DND-41 (cell line): ENCODE data around the gene PTPRK.

Experiments used
- ATAC-seq: fragments of 200-7000 bp; cut with Tn5 transposase; 3 replicates; pipeline ENCODE4 v1.9.1; 2021; ENCODE audit warnings: low read depth; ENCODE audit not compliant: insufficient read depth
- DNase-seq: peaks from one replicate; pipeline ENCODE4 v3.0.0-alpha.2; 2020
- H2AFZ ChIP-seq: 2 replicates; pipeline ENCODE4 v1.6.0; 2012; ENCODE audit warnings: low read depth, low read length
- H3K27ac ChIP-seq: 2 replicates; pipeline ENCODE4 v1.5.1; 2012; ENCODE audit warnings: low read length, inconsistent platforms
- H3K27me3 ChIP-seq: fragments of 200-600 bp; sonication (generic); 2 replicates; pipeline ENCODE4 v1.6.0; 2012; ENCODE audit warnings: low read length, mild to moderate bottlenecking, inconsistent platforms; ENCODE audit not compliant: insufficient read depth, poor library complexity
- H3K36me3 ChIP-seq: 2 replicates; pipeline ENCODE4 v1.5.1; 2012; ENCODE audit warnings: low read length, inconsistent platforms; ENCODE audit not compliant: insufficient read depth
- H3K4me1 ChIP-seq: 2 replicates; pipeline ENCODE4 v1.5.1; 2012; ENCODE audit warnings: mild to moderate bottlenecking, low read length; ENCODE audit not compliant: insufficient read depth
- H3K4me2 ChIP-seq: 2 replicates; pipeline ENCODE4 v1.6.0; 2012; ENCODE audit warnings: mild to moderate bottlenecking, moderate library complexity, low read length, inconsistent platforms; ENCODE audit not compliant: insufficient read depth
- H3K4me3 ChIP-seq, 2 experiments: fragments of 200-600 bp in 1 of 2; shearing (Covaris generic) in 1 of 2; 2 replicates each; pipeline ENCODE4 v1.5.1; 2012 to 2016; ENCODE audit warnings: inconsistent platforms in 2 of 2, low read length in 2 of 2, mild to moderate bottlenecking in 2 of 2, low read depth in 1 of 2, moderate library complexity in 1 of 2
- H3K79me2 ChIP-seq: 2 replicates; pipeline ENCODE4 v1.6.0; 2012; ENCODE audit warnings: low read length, inconsistent platforms; ENCODE audit not compliant: insufficient read depth
- H3K9ac ChIP-seq: 2 replicates; pipeline ENCODE4 v1.6.0; 2012; ENCODE audit warnings: low read depth, mild to moderate bottlenecking, inconsistent platforms, low read length, moderate library complexity
- H3K9me3 ChIP-seq: 2 replicates; pipeline ENCODE4 v1.5.1; 2012; ENCODE audit warnings: low read length, moderate library complexity, mild to moderate bottlenecking, inconsistent platforms; ENCODE audit not compliant: insufficient read depth, severe bottlenecking
- H4K20me1 ChIP-seq: 2 replicates; pipeline ENCODE4 v1.6.0; 2012; ENCODE audit warnings: low read length; ENCODE audit not compliant: insufficient read depth
- CTCF ChIP-seq: IDR thresholded peaks from 2 replicates; pipeline ENCODE4 v1.5.1; 2012; ENCODE audit warnings: borderline replicate concordance, low read length, moderate library complexity, mild to moderate bottlenecking; ENCODE audit not compliant: poor library complexity, severe bottlenecking; ENCODE audit errors: extremely low read depth
- EZH2 ChIP-seq: IDR thresholded peaks from 3 replicates; pipeline ENCODE4 v1.6.1; 2012; ENCODE audit warnings: borderline replicate concordance, low read depth, mild to moderate bottlenecking, moderate library complexity, low read length, inconsistent platforms; ENCODE audit not compliant: severe bottlenecking

The PTPRK gene

DNA sequence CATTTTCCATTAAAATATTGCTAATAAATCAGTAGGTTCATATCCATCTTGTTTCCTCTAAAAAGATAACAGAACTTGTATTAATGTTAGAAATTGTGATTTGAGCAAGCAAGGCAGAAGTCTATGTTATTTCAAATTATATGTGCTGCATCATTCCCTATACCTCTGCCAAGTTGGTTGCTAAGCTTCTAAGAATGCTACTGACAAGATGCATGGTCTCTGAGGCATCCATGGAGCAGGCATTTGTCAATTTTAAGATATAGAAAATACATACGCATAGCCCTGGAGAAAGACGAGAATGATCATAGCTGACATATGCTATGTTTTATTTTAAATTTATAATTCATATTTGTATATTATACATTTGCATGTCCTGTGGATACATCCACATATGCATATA, 451.2 kb downstream of the PTPRK start:
- no peaks in the 10 kb centered on the region for H4K20me1 ChIP-seq
- H3K4me1 ChIP-seq: no peaks in the 10 kb centered on the region
- H3K27me3 ChIP-seq: no peaks in the 10 kb centered on the region
- H3K9me3 ChIP-seq: no peaks in the 10 kb centered on the region
- DNase-seq: no peak
- ATAC-seq: no peak
- no peaks in the 10 kb centered on the region for H3K79me2 ChIP-seq
- H3K36me3 ChIP-seq: no peaks in the 10 kb centered on the region
- no peak overlapping the region for H3K27ac ChIP-seq
- no peak overlapping the region for H3K4me2 ChIP-seq
- H2AFZ ChIP-seq: no peak overlapping the region
- H3K4me3 ChIP-seq: no peak overlapping the region
- no peak overlapping the region for H3K9ac ChIP-seq
- no peak for TF ChIP-seq CTCF
- TF ChIP-seq EZH2: no peak

GRCh38 chr6:128068119-128068479, 452.3 kb downstream of the PTPRK start:
- H3K27me3 ChIP-seq: no peaks in the 10 kb centered on the region
- DNase-seq: no peak
- H3K4me2 ChIP-seq: no peak overlapping the region
- ATAC-seq: no peak
- no peak for TF ChIP-seq EZH2
- TF ChIP-seq CTCF: no peak
- no peak overlapping the region for H3K4me3 ChIP-seq
- no peaks in the 10 kb centered on the region for H3K79me2 ChIP-seq
- H4K20me1 ChIP-seq: no peaks in the 10 kb centered on the region
- H3K36me3 ChIP-seq: no peaks in the 10 kb centered on the region
- H3K9me3 ChIP-seq: no peaks in the 10 kb centered on the region
- H3K9ac ChIP-seq: no peak overlapping the region
- H2AFZ ChIP-seq: no peak overlapping the region
- H3K4me1 ChIP-seq: no peaks in the 10 kb centered on the region
- no peak overlapping the region for H3K27ac ChIP-seq

- no peaks in the 10 kb centered on the region for H4K20me1 ChIP-seq
- no peak for TF ChIP-seq EZH2
- TF ChIP-seq CTCF: no peak
- no peak for DNase-seq
- no peaks in the 10 kb centered on the region for H3K4me1 ChIP-seq
- no peak overlapping the region for H3K27ac ChIP-seq
- no peaks in the 10 kb centered on the region for H3K36me3 ChIP-seq
- H3K9me3 ChIP-seq: no peaks in the 10 kb centered on the region
- no peak overlapping the region for H3K4me3 ChIP-seq
- no peaks in the 10 kb centered on the region for H3K27me3 ChIP-seq
- ATAC-seq: no peak
- no peaks in the 10 kb centered on the region for H3K79me2 ChIP-seq
- H2AFZ ChIP-seq: no peak overlapping the region
- H3K4me2 ChIP-seq: no peak overlapping the region
- no peak overlapping the region for H3K9ac ChIP-seq
These were observed 452.8 kb downstream of the PTPRK start for GRCh38 chr6:128067446-128068118.
